GM10248 (cell line): ENCODE measurements around the gene PPA2.

Source experiments
- CTCF ChIA-PET: fragments of 300-600 bp; sonication (Branson Sonifier 250); formaldehyde crosslinking; extraction: SDS; loops from one replicate; lab custom pipeline; 2021; ENCODE audit warnings: antibody characterized with exemption; lab: Yijun Ruan, JAX
- POLR2A ChIA-PET: fragments of 350-650 bp; sonication (Branson Sonifier 250); formaldehyde crosslinking; extraction: SDS; loops from one replicate; lab custom pipeline; 2020; ENCODE audit warnings: antibody characterized with exemption; lab: Yijun Ruan, JAX
- DNase-seq: peaks from one replicate; pipeline ENCODE4 v3.0.0; 2012; ENCODE audit errors: extremely low spot score
- TF ChIP-seq, protein P1 (sequence below): IDR thresholded peaks from 2 replicates; pipeline ENCODE4 v1.5.1; 2012; ENCODE audit warnings: mild to moderate bottlenecking, low read depth; ENCODE audit errors: extremely low read depth, missing control alignments, control extremely low read depth

The PPA2 gene

DNA sequence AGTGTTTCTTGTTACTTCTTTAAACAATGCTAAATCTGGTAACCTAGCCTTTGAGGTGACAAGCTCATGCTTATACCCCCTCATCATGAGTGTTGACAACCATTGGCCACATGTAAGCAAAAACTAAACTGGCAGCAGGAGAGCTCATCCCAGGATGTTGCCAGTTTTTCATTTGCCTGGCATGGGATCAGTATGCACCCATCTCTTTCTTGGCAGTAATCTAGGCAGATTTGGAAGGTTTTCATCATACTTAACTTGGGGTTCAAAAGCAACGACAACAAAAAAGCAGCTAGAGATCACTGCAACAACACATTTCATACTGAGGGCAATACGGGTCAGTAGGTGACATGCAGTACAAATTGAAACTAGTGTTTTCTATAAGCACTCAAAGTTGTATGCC is 122.0 kb downstream of the PPA2 start:
- no peak for DNase-seq
- ChIA-PET CTCF (interaction anchor here (0.7 to 1.7 kb wide), 4 partner anchors 8 to 122 kb away, joined by 3 to 7 read pairs (median 4); partner anchors contain the start of gene PPA2), POLR2A (no interaction called here)
- TF ChIP-seq, protein P1, sequence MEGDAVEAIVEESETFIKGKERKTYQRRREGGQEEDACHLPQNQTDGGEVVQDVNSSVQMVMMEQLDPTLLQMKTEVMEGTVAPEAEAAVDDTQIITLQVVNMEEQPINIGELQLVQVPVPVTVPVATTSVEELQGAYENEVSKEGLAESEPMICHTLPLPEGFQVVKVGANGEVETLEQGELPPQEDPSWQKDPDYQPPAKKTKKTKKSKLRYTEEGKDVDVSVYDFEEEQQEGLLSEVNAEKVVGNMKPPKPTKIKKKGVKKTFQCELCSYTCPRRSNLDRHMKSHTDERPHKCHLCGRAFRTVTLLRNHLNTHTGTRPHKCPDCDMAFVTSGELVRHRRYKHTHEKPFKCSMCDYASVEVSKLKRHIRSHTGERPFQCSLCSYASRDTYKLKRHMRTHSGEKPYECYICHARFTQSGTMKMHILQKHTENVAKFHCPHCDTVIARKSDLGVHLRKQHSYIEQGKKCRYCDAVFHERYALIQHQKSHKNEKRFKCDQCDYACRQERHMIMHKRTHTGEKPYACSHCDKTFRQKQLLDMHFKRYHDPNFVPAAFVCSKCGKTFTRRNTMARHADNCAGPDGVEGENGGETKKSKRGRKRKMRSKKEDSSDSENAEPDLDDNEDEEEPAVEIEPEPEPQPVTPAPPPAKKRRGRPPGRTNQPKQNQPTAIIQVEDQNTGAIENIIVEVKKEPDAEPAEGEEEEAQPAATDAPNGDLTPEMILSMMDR: no peak

DNA sequence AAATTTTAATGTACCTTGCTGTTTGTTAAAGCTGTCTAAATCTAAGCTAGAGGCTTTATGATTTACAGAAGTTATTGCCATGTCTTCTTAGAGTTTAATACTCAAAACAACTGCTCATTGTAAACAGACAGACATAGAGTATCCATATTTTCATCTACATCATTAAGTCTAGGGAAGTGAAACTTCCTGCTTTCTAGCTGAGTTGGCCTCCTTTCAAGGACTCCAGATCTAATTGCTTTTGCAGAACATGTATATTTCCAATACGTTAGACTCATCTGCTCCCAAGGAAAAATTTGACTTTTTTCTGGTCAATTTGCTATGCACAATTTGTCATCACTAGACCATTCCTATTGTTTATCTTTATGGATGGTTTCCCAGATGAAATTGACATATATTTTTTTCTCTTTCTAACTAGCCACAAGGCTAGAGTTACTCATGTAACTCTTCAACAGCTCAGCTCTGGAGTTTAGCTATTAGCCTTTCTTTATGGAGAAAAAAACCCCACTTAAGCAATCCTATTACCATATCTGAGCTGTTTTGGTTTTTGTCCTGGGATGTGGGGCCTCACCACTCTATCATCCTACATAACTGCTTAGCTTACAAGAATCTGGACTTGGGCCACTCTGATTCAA is 122.9 kb downstream of the PPA2 start:
- ChIA-PET POLR2A (no interaction called here), CTCF (interaction anchor here (0.7 to 1.7 kb wide), 5 partner anchors 12 to 211 kb away, joined by 3 to 9 read pairs (median 4); partner anchors contain the start of gene PPA2)
- DNase-seq: peak; percentile 13
- TF ChIP-seq, protein P1: no peak

DNA sequence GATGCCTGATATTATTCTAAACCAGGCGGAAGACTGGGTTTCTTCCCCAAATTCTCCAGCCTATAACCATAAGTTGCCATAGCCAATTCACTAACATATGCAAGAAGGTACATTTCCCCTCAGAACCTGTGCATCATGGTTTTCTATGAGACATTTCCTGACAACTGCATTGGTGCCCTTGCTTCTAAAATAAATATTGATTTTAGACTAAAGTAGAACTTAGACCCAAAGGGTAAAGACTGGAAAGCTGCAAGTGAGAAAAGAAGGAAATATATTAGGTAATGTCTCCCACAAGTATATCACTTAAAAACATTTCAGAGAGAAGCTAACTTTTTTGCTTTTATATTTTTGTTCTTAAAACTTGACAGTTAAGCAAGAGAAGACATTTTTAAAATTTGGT is 125.1 kb downstream of the PPA2 start:
- POLR2A ChIA-PET: interaction anchor here (0.5 kb wide), 1 partner anchor 55 kb away, joined by 10 read pairs; no protein-coding TSS in a partner anchor
- no peak for DNase-seq
- TF ChIP-seq, protein P1: no peak
- CTCF ChIA-PET: interaction anchor here (0.9 to 1.1 kb wide), 3 partner anchors 12 to 89 kb away, joined by 3 read pairs; no protein-coding TSS in a partner anchor

DNA sequence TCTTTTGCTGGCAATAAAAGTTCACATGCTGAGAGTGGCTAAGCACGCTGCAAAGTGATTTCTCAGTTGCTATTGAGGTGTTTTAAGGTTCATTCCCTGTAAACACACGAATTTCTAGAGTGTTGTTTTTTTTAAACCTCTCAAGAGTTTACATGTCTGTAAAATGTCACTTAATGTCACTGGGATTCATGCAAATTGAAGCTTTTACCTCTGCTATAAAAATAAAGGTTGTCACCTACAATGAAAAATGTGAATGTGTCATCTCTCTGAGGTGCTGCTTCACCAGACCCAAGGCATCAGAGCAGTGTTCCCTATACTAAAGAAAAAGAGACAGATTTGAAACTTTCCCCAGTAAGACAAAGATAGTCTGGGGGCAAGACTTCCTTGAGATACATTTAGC is 127.0 kb downstream of the PPA2 start:
- ChIA-PET POLR2A (no interaction called here), CTCF (interaction anchor here (1.6 kb wide), 1 partner anchor 40 kb away, joined by 3 read pairs; no protein-coding TSS in a partner anchor)
- DNase-seq: no peak
- TF ChIP-seq, protein P1: no peak

DNA sequence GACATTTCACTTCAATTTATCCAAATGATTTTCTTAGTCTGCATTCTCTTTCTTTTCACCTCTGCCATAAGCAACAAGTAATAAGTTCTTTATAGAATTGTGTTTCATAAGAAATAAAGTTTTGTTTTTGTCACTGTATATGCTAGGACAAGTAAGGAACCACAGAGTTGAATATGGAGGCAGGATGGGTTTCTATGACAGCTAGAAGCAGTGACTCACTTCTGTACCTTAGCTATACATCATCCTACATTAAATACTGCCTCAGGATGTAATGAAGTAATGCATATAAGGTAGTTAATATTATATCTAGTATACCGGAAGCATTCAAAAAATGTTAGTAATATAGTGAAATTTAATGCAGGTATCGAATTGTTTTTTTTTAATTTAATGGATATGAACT is 128.0 kb downstream of the PPA2 start:
- POLR2A ChIA-PET: no interaction called here
- CTCF ChIA-PET: interaction anchor here (1.1 to 1.6 kb wide), 2 partner anchors 41 to 214 kb away, joined by 3 read pairs; no protein-coding TSS in a partner anchor
- TF ChIP-seq, protein P1: no peak
- no peak for DNase-seq

DNA sequence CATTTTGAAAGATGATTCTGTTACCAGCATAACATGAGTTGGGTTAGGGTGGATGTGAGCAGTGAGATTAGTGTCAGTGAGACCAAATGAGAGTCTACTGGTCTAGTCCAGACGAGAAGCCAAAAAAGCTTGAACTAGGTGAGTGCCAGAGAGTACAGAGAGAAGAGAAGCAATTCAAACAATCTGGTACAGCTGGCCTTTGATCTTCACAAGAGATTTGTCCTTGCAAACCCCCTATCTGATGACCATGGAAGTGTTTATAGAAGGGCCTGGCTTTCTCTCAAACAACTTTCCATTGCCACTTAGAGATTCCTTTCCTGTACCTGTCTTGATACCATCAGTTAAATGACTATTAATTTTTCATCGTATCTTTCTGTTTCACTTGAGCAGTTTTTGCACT is 128.5 kb downstream of the PPA2 start:
- CTCF ChIA-PET: interaction anchor here (1.1 to 1.6 kb wide), 2 partner anchors 41 to 214 kb away, joined by 3 read pairs; no protein-coding TSS in a partner anchor
- no peak for DNase-seq
- POLR2A ChIA-PET: no interaction called here
- TF ChIP-seq, protein P1: no peak
